Progenitor cell of endocrine pancreas (in vitro differentiated cells): Measurements from ENCODE around the gene COL4A1. TPM values are rescaled to one million over a fixed set of nuclear protein-coding genes. Genes with fewer than 3 reads are reported as not detected.

Experiments
- DNase-seq: peaks from one replicate; pipeline ENCODE4 v3.0.0; 2021; ENCODE audit warnings: low spot score; ENCODE audit not compliant: unreplicated experiment
- H3K27ac Mint-ChIP-seq: 2 replicates; pipeline ENCODE4 v1.8.0; 2021; ENCODE audit warnings: mild to moderate bottlenecking, moderate library complexity, mixed read lengths
- H3K27me3 Mint-ChIP-seq: 2 replicates; pipeline ENCODE4 v1.8.0; 2021; ENCODE audit warnings: mixed read lengths
- H3K36me3 Mint-ChIP-seq: 2 replicates; pipeline ENCODE4 v1.8.0; 2022; ENCODE audit warnings: mixed read lengths; ENCODE audit not compliant: insufficient read depth
- H3K4me1 Mint-ChIP-seq: 2 replicates; pipeline ENCODE4 v1.8.0; 2021; ENCODE audit warnings: low read depth, mixed read lengths
- H3K4me3 Mint-ChIP-seq: 2 replicates; pipeline ENCODE4 v1.8.0; 2021; ENCODE audit warnings: low read depth, mild to moderate bottlenecking, moderate library complexity, mixed read lengths
- H3K9me3 Mint-ChIP-seq: 2 replicates; pipeline ENCODE4 v1.8.0; 2021; ENCODE audit warnings: low read depth, mixed read lengths
- CTCF ChIP-seq: fragments of 200-600 bp; sonication (generic); IDR thresholded peaks from one replicate; pipeline ENCODE4 v1.5.0; 2021; ENCODE audit warnings: antibody characterized with exemption, mild to moderate bottlenecking; ENCODE audit not compliant: unreplicated experiment
- total RNA-seq: library from RNA; stranded (reverse); gene quantifications from 2 replicates; pipeline ENCODE4 v1.2.1, GENCODE V29; 2021

COL4A1 gene
- total RNA-seq, 1 donor from 2014 or later, result 81.3 TPM

- Mint-ChIP-seq H3K4me1 (no peaks in the 10 kb centered on the region), H3K4me3 (no peak overlapping the region), H3K36me3 (peaks cover 4% of the 10 kb centered on the region), H3K27ac (no peak overlapping the region), H3K27me3 (no peaks in the 10 kb centered on the region), H3K9me3 (no peaks in the 10 kb centered on the region)
- no peak for DNase-seq
- no peak for TF ChIP-seq CTCF
These were observed 19.8 kb downstream of the COL4A1 start for GRCh38 chr13:110286833-110287819.

- TF ChIP-seq CTCF, result no peak
- no peak overlapping the region for H3K4me3 Mint-ChIP-seq
- H3K27me3 Mint-ChIP-seq, result no peaks in the 10 kb centered on the region
- H3K4me1 Mint-ChIP-seq, result no peaks in the 10 kb centered on the region
- peaks cover 3% of the 10 kb centered on the region for H3K36me3 Mint-ChIP-seq
- H3K9me3 Mint-ChIP-seq, result no peaks in the 10 kb centered on the region
- no peak overlapping the region for H3K27ac Mint-ChIP-seq
- no peak for DNase-seq
These were observed 20.7 kb downstream of the COL4A1 start for GRCh38 chr13:110285991-110286832.

DNA sequence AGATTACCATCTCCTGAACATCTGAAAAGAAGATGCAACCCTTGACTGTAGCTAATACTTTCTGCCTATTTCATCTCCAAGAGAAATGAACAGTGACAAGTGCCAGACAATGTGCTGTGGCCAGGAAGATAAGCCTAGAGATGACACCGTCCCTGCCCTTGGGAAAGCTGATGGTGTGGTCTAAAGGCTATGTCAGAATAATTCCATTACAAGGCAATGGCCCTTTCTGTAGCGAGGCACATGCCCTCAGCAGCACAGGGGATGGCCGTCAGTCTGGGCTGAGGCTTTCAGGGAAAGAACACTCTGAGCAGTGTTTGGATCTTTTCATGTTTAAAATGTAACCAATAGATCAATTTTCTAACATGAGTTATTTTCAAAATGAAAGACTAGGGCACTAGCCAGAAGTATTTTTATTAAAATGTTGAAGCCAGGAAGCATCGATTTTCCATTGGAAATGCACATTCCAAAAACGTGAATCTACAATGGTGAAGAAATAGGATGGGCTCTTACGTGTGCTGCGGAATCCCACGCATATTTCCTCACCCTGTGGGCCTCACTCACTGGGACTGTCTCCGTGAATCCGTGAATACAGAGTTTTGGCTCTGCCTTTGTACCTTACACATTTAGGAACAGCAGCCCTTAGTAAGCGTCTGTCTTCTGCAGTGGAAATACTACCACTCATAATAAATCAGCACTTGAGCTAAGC is 22.0 kb downstream of the COL4A1 start:
- no peaks in the 10 kb centered on the region for H3K4me1 Mint-ChIP-seq
- no peak overlapping the region for H3K27ac Mint-ChIP-seq
- no peak for DNase-seq
- no peak overlapping the region for H3K4me3 Mint-ChIP-seq
- no peaks in the 10 kb centered on the region for H3K9me3 Mint-ChIP-seq
- peaks cover 1% of the 10 kb centered on the region for H3K36me3 Mint-ChIP-seq
- TF ChIP-seq CTCF, result no peak
- no peaks in the 10 kb centered on the region for H3K27me3 Mint-ChIP-seq

- no peak for TF ChIP-seq CTCF
- Mint-ChIP-seq H3K36me3 (no peaks in the 10 kb centered on the region), H3K27ac (no peak overlapping the region), H3K9me3 (no peaks in the 10 kb centered on the region), H3K27me3 (no peaks in the 10 kb centered on the region), H3K4me3 (no peak overlapping the region), H3K4me1 (no peaks in the 10 kb centered on the region)
- DNase-seq, result no peak
These were observed 23.0 kb downstream of the COL4A1 start for GRCh38 chr13:110283736-110284517.
